SK-N-SH treated with all-trans-retinoic acid at 6 μM for 48 hours (cell line): ENCODE data around the gene SYNJ2.

Experiments used
- ARNTL ChIP-seq: fragments of 450-650 bp; formaldehyde crosslinking; IDR thresholded peaks from 2 replicates; pipeline ENCODE4 v1.5.0; 2020; ENCODE audit warnings: low read depth, mild to moderate bottlenecking, moderate library complexity, borderline replicate concordance
- ESRRG ChIP-seq: fragments of 250-450 bp; sonication (Bioruptor Pico); IDR thresholded peaks from 2 replicates; pipeline ENCODE4 v1.6.1; 2021; ENCODE audit warnings: mild to moderate bottlenecking
- OSR1 ChIP-seq: fragments of 250-450 bp; sonication (Bioruptor Pico); IDR thresholded peaks from 2 replicates; pipeline ENCODE4 v1.8.0; 2022; ENCODE audit warnings: moderate library complexity, mild to moderate bottlenecking, inconsistent platforms
- TCF4 ChIP-seq: fragments of 250-450 bp; sonication (Bioruptor Pico); IDR thresholded peaks from 2 replicates; pipeline ENCODE4 v1.8.0; 2021; ENCODE audit warnings: mild to moderate bottlenecking, moderate library complexity, borderline replicate concordance
- ZC3H10 ChIP-seq: fragments of 250-450 bp; sonication (Bioruptor Pico); IDR thresholded peaks from 2 replicates; pipeline ENCODE4 v1.5.1; 2021; ENCODE audit warnings: mild to moderate bottlenecking, moderate library complexity
- ZFP30 ChIP-seq: fragments of 450-650 bp; formaldehyde crosslinking; IDR thresholded peaks from 2 replicates; pipeline ENCODE4 v1.5.0; 2022; ENCODE audit warnings: mild to moderate bottlenecking, moderate library complexity
- ZNF70 ChIP-seq: fragments of 450-650 bp; formaldehyde crosslinking; IDR thresholded peaks from 2 replicates; pipeline ENCODE4 v1.5.0; 2020; ENCODE audit warnings: mild to moderate bottlenecking, moderate library complexity
- ZNF8 ChIP-seq: fragments of 450-650 bp; formaldehyde crosslinking; IDR thresholded peaks from 2 replicates; pipeline ENCODE4 v1.5.0; 2020; ENCODE audit warnings: mild to moderate bottlenecking, moderate library complexity
- TF ChIP-seq, protein P1 (sequence below): fragments of 250-450 bp; sonication (Bioruptor Pico); IDR thresholded peaks from 2 replicates; pipeline ENCODE4 v1.8.0; 2020; ENCODE audit warnings: mild to moderate bottlenecking, moderate library complexity, borderline replicate concordance
- TF ChIP-seq, protein P2 (sequence below): fragments of 250-450 bp; sonication (Bioruptor Pico); IDR thresholded peaks from 2 replicates; pipeline ENCODE4 v1.5.0; 2020; ENCODE audit warnings: mild to moderate bottlenecking, moderate library complexity

DNA sequence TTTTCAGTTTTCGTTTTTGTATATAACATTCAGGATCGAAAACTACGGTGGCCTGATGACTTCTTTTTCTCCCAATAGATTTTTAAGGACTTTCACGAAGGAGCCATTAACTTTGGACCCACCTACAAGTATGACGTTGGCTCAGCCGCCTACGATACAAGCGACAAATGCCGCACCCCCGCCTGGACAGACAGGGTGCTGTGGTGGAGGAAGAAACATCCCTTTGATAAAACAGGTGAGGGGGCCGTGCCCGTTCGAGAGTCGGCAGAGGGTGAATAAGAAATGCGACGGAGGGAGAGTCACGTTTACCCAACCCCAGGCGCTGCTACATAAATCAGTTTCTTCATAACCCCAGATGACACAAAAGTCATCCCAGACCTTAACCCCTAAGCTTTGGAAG lies 94.9 kb downstream of the SYNJ2 start:
- TF ChIP-seq, protein P1, sequence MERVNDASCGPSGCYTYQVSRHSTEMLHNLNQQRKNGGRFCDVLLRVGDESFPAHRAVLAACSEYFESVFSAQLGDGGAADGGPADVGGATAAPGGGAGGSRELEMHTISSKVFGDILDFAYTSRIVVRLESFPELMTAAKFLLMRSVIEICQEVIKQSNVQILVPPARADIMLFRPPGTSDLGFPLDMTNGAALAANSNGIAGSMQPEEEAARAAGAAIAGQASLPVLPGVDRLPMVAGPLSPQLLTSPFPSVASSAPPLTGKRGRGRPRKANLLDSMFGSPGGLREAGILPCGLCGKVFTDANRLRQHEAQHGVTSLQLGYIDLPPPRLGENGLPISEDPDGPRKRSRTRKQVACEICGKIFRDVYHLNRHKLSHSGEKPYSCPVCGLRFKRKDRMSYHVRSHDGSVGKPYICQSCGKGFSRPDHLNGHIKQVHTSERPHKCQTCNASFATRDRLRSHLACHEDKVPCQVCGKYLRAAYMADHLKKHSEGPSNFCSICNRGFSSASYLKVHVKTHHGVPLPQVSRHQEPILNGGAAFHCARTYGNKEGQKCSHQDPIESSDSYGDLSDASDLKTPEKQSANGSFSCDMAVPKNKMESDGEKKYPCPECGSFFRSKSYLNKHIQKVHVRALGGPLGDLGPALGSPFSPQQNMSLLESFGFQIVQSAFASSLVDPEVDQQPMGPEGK (CRISPR knock-in tag): no peak
- TF ChIP-seq OSR1 (CRISPR knock-in tag): no peak
- TF ChIP-seq TCF4 (CRISPR knock-in tag): no peak
- TF ChIP-seq ZNF8 (CRISPR knock-in tag): no peak
- TF ChIP-seq ESRRG (CRISPR knock-in tag): no peak
- no peak for TF ChIP-seq ARNTL
- no peak for TF ChIP-seq ZC3H10
- TF ChIP-seq ZFP30 (CRISPR knock-in tag): no peak
- TF ChIP-seq ZNF70 (CRISPR knock-in tag): no peak
- TF ChIP-seq, protein P2, sequence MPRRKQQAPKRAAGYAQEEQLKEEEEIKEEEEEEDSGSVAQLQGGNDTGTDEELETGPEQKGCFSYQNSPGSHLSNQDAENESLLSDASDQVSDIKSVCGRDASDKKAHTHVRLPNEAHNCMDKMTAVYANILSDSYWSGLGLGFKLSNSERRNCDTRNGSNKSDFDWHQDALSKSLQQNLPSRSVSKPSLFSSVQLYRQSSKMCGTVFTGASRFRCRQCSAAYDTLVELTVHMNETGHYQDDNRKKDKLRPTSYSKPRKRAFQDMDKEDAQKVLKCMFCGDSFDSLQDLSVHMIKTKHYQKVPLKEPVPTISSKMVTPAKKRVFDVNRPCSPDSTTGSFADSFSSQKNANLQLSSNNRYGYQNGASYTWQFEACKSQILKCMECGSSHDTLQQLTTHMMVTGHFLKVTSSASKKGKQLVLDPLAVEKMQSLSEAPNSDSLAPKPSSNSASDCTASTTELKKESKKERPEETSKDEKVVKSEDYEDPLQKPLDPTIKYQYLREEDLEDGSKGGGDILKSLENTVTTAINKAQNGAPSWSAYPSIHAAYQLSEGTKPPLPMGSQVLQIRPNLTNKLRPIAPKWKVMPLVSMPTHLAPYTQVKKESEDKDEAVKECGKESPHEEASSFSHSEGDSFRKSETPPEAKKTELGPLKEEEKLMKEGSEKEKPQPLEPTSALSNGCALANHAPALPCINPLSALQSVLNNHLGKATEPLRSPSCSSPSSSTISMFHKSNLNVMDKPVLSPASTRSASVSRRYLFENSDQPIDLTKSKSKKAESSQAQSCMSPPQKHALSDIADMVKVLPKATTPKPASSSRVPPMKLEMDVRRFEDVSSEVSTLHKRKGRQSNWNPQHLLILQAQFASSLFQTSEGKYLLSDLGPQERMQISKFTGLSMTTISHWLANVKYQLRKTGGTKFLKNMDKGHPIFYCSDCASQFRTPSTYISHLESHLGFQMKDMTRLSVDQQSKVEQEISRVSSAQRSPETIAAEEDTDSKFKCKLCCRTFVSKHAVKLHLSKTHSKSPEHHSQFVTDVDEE (CRISPR knock-in tag): no peak
